Stimulated activated CD8-positive, alpha-beta memory T cell treated with anti-CD3 and anti-CD28 coated beads, Interleukin-4, amount 100 ng/mL, for 1 hour (primary cell): ENCODE measurements around the gene CLEC16A.

ENCODE experiments used
- DNase-seq, 2 donors: peaks; one replicate each; pipeline ENCODE4 v3.0.0-alpha.2; 2020; ENCODE audit warnings: low read depth in 2 of 2, low spot score in 1 of 2

Gene CLEC16A

GRCh38 chr16:11058832-11059231 is 114.5 kb downstream of the CLEC16A start:
- DNase-seq, result no peak

- no peak for DNase-seq
Measured at GRCh38 chr16:11059588-11059987, 115.2 kb downstream of the CLEC16A start.

- no peak for DNase-seq
Measured at GRCh38 chr16:11060364-11060763, 116.0 kb downstream of the CLEC16A start.

GRCh38 chr16:11060842-11061241 is 116.5 kb downstream of the CLEC16A start:
- no peak for DNase-seq

- no peak for DNase-seq
Measured at GRCh38 chr16:11061629-11062270, 117.4 kb downstream of the CLEC16A start.

GRCh38 chr16:11063448-11064201 is 119.3 kb downstream of the CLEC16A start:
- no peak for DNase-seq

- DNase-seq, result no peak
Measured at GRCh38 chr16:11064202-11064540, 119.8 kb downstream of the CLEC16A start.

GRCh38 chr16:11064851-11065250 is 120.5 kb downstream of the CLEC16A start:
- DNase-seq, result no peak

GRCh38 chr16:11066261-11066870 is 122.0 kb downstream of the CLEC16A start:
- DNase-seq, result no peak

- DNase-seq, result no peak
Measured at GRCh38 chr16:11067266-11067665, 122.9 kb downstream of the CLEC16A start.

- no peak for DNase-seq
Measured at GRCh38 chr16:11067697-11068141, 123.4 kb downstream of the CLEC16A start.

- no peak for DNase-seq
Measured at GRCh38 chr16:11071829-11072228, 127.5 kb downstream of the CLEC16A start.

GRCh38 chr16:11072420-11073153 is 128.2 kb downstream of the CLEC16A start:
- DNase-seq, result no peak

GRCh38 chr16:11073407-11073999 is 129.1 kb downstream of the CLEC16A start:
- DNase-seq, result no peak

GRCh38 chr16:11074131-11074530 is 129.8 kb downstream of the CLEC16A start:
- no peak for DNase-seq

GRCh38 chr16:11075163-11075562 is 130.8 kb downstream of the CLEC16A start:
- no peak for DNase-seq

- DNase-seq, result no peak
Measured at GRCh38 chr16:11076259-11077018, 132.1 kb downstream of the CLEC16A start.

GRCh38 chr16:11078812-11079459 is 134.6 kb downstream of the CLEC16A start:
- DNase-seq, result no peak

- DNase-seq, result no peak
Measured at GRCh38 chr16:11079652-11080187, 135.4 kb downstream of the CLEC16A start.
